SK-N-SH treated with all-trans-retinoic acid at 6 μM for 48 hours (cell line): ENCODE data around the gene STAB2.

Experiments
- CSDC2 ChIP-seq: fragments of 250-450 bp; sonication (Bioruptor Pico); IDR thresholded peaks from 2 replicates; pipeline ENCODE4 v1.5.0; 2020; ENCODE audit warnings: mild to moderate bottlenecking, moderate library complexity
- SNAI2 ChIP-seq: fragments of 250-450 bp; sonication (Bioruptor Pico); IDR thresholded peaks from 2 replicates; pipeline ENCODE4 v1.5.0; 2020; ENCODE audit warnings: mild to moderate bottlenecking, moderate library complexity
- TSHZ2 ChIP-seq: fragments of 250-450 bp; sonication (Bioruptor Pico); IDR thresholded peaks from 2 replicates; pipeline ENCODE4 v1.5.0; 2020; ENCODE audit warnings: mild to moderate bottlenecking, moderate library complexity
- ZFP3 ChIP-seq: fragments of 250-450 bp; sonication (Bioruptor Pico); IDR thresholded peaks from 2 replicates; pipeline ENCODE4 v1.5.0; 2020; ENCODE audit warnings: mild to moderate bottlenecking, moderate library complexity
- ZNF565 ChIP-seq: fragments of 450-650 bp; formaldehyde crosslinking; conservative IDR thresholded peaks from 2 replicates; pipeline ENCODE4 v1.5.0; 2020; ENCODE audit warnings: low read depth, mild to moderate bottlenecking, moderate library complexity
- ZNF8 ChIP-seq: fragments of 450-650 bp; formaldehyde crosslinking; IDR thresholded peaks from 2 replicates; pipeline ENCODE4 v1.5.0; 2020; ENCODE audit warnings: mild to moderate bottlenecking, moderate library complexity
- TF ChIP-seq, protein P1 (sequence below): fragments of 250-450 bp; sonication (Bioruptor Pico); IDR thresholded peaks from 2 replicates; pipeline ENCODE4 v1.5.1; 2020; ENCODE audit warnings: low read depth, mild to moderate bottlenecking, moderate library complexity
- TF ChIP-seq, protein P2 (sequence below): fragments of 250-450 bp; sonication (Bioruptor Pico); IDR thresholded peaks from 2 replicates; pipeline ENCODE4 v1.8.0; 2020; ENCODE audit warnings: mild to moderate bottlenecking, moderate library complexity, borderline replicate concordance

- TF ChIP-seq ZFP3 (CRISPR knock-in tag) (no peak), SNAI2 (no peak), CSDC2 (no peak), ZNF8 (CRISPR knock-in tag) (no peak), ZNF565 (no peak), TSHZ2 (no peak)
- TF ChIP-seq, protein P1, sequence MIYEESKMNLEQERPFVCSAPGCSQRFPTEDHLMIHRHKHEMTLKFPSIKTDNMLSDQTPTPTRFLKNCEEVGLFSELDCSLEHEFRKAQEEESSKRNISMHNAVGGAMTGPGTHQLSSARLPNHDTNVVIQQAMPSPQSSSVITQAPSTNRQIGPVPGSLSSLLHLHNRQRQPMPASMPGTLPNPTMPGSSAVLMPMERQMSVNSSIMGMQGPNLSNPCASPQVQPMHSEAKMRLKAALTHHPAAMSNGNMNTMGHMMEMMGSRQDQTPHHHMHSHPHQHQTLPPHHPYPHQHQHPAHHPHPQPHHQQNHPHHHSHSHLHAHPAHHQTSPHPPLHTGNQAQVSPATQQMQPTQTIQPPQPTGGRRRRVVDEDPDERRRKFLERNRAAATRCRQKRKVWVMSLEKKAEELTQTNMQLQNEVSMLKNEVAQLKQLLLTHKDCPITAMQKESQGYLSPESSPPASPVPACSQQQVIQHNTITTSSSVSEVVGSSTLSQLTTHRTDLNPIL, result no peak
- TF ChIP-seq, protein P2, sequence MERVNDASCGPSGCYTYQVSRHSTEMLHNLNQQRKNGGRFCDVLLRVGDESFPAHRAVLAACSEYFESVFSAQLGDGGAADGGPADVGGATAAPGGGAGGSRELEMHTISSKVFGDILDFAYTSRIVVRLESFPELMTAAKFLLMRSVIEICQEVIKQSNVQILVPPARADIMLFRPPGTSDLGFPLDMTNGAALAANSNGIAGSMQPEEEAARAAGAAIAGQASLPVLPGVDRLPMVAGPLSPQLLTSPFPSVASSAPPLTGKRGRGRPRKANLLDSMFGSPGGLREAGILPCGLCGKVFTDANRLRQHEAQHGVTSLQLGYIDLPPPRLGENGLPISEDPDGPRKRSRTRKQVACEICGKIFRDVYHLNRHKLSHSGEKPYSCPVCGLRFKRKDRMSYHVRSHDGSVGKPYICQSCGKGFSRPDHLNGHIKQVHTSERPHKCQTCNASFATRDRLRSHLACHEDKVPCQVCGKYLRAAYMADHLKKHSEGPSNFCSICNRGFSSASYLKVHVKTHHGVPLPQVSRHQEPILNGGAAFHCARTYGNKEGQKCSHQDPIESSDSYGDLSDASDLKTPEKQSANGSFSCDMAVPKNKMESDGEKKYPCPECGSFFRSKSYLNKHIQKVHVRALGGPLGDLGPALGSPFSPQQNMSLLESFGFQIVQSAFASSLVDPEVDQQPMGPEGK (CRISPR knock-in tag), result no peak
Measured at GRCh38 chr12:103778781-103779180, 191.7 kb downstream of the STAB2 start.
